NCI-H1417 treated with DMSO at 0.1 percent for 48 hours (cell line): Measurements from ENCODE around the gene TDRKH.

Source experiments
- DNase-seq: peaks from one replicate; lab custom pipeline; 2025; lab: John Stamatoyannopoulos, UW

The TDRKH gene

GRCh38 chr1:151823175-151823574, 32.9 kb upstream of the TDRKH start:
- no peak for DNase-seq

- DNase-seq, result no peak
Observed at GRCh38 chr1:151822404-151822803, 32.1 kb upstream of the TDRKH start.

- DNase-seq, result no peak
Observed at GRCh38 chr1:151820940-151821339, 30.6 kb upstream of the TDRKH start.

GRCh38 chr1:151819976-151820623, 29.8 kb upstream of the TDRKH start:
- no peak for DNase-seq

GRCh38 chr1:151819227-151819835, 29.0 kb upstream of the TDRKH start:
- DNase-seq, result no peak

GRCh38 chr1:151817353-151817730, 27.0 kb upstream of the TDRKH start:
- no peak for DNase-seq

- DNase-seq, result no peak
Observed at GRCh38 chr1:151816548-151817352, 26.4 kb upstream of the TDRKH start.

- no peak for DNase-seq
Observed at GRCh38 chr1:151815716-151816327, 25.5 kb upstream of the TDRKH start.

GRCh38 chr1:151814971-151815545, 24.8 kb upstream of the TDRKH start:
- no peak for DNase-seq

- no peak for DNase-seq
Observed at GRCh38 chr1:151814426-151814825, 24.1 kb upstream of the TDRKH start.

GRCh38 chr1:151813271-151813977, 23.1 kb upstream of the TDRKH start:
- no peak for DNase-seq

- no peak for DNase-seq
Observed at GRCh38 chr1:151811181-151811580, 20.9 kb upstream of the TDRKH start.

GRCh38 chr1:151809985-151810556, 19.8 kb upstream of the TDRKH start:
- DNase-seq, result no peak

GRCh38 chr1:151809290-151809984, 19.1 kb upstream of the TDRKH start:
- DNase-seq, result no peak

- DNase-seq, result no peak
Observed at GRCh38 chr1:151807766-151808165, 17.5 kb upstream of the TDRKH start.

GRCh38 chr1:151807131-151807530, 16.8 kb upstream of the TDRKH start:
- no peak for DNase-seq

- no peak for DNase-seq
Observed at GRCh38 chr1:151806170-151806569, 15.9 kb upstream of the TDRKH start.

- no peak for DNase-seq
Observed at GRCh38 chr1:151805066-151805820, 14.9 kb upstream of the TDRKH start, which contains the start of gene LINGO4. LINGO4 (minus strand) TSS chr1:151805419; CDS start chr1:151802704, 2,715 bp downstream.

- DNase-seq, result no peak
Observed at GRCh38 chr1:151803915-151804314, 13.6 kb upstream of the TDRKH start.

GRCh38 chr1:151803164-151803563, 12.9 kb upstream of the TDRKH start:
- DNase-seq, result no peak
